Thyroid gland (tissue), 4 donors: Measurements from ENCODE around the gene DTNB.

Experiments used
- POLR2A ChIP-seq, 2 donors: fragments of 450-650 bp; IDR thresholded peaks; one replicate each; pipeline ENCODE4 v1.6.1; 2017; ENCODE audit warnings: antibody characterized with exemption in 2 of 2, mild to moderate bottlenecking in 2 of 2, moderate library complexity in 1 of 2
- TF ChIP-seq, protein P1 (sequence below), 6 experiments: fragments of 200-600 bp in 3 of 6; fragments of 450-650 bp in 3 of 6; sonication (generic) in 3 of 6; IDR thresholded peaks; one replicate each; pipeline ENCODE4 v1.5.1; 2016 to 2019; ENCODE audit warnings: antibody characterized with exemption in 6 of 6, mild to moderate bottlenecking in 2 of 6, inconsistent platforms in 1 of 6, moderate library complexity in 1 of 6

DNA sequence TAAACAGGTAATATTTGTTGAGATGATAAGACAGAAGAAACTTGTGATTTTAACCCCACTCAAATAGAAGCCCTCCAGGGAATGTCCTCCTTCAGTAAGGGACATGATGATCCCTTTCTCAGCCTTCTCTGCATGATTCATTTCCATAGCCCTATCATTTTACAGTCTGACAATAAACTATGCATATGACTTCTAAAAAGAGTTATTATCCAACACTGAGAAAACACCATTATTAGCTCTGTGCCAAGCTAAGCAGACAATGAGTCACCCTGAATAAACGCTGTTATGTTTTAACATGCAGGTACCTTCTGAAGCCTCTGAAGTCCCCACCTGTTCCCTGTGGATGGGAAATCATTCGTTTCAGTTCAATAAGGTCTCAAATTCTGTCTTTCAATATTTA lies 54.7 kb downstream of the DTNB start:
- TF ChIP-seq, protein P1, sequence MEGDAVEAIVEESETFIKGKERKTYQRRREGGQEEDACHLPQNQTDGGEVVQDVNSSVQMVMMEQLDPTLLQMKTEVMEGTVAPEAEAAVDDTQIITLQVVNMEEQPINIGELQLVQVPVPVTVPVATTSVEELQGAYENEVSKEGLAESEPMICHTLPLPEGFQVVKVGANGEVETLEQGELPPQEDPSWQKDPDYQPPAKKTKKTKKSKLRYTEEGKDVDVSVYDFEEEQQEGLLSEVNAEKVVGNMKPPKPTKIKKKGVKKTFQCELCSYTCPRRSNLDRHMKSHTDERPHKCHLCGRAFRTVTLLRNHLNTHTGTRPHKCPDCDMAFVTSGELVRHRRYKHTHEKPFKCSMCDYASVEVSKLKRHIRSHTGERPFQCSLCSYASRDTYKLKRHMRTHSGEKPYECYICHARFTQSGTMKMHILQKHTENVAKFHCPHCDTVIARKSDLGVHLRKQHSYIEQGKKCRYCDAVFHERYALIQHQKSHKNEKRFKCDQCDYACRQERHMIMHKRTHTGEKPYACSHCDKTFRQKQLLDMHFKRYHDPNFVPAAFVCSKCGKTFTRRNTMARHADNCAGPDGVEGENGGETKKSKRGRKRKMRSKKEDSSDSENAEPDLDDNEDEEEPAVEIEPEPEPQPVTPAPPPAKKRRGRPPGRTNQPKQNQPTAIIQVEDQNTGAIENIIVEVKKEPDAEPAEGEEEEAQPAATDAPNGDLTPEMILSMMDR (IDR thresholded peaks at IDR 0.05): no peak
- TF ChIP-seq POLR2A (IDR thresholded peaks at IDR 0.05): no peak
